Measurements from ENCODE around the gene ACER2.
"Not testable (repeated sequence)": the region's sequence is repeated elsewhere in the genome, so short reads cannot be mapped to it uniquely, and the experiment has no call there.

Gene ACER2

DNA sequence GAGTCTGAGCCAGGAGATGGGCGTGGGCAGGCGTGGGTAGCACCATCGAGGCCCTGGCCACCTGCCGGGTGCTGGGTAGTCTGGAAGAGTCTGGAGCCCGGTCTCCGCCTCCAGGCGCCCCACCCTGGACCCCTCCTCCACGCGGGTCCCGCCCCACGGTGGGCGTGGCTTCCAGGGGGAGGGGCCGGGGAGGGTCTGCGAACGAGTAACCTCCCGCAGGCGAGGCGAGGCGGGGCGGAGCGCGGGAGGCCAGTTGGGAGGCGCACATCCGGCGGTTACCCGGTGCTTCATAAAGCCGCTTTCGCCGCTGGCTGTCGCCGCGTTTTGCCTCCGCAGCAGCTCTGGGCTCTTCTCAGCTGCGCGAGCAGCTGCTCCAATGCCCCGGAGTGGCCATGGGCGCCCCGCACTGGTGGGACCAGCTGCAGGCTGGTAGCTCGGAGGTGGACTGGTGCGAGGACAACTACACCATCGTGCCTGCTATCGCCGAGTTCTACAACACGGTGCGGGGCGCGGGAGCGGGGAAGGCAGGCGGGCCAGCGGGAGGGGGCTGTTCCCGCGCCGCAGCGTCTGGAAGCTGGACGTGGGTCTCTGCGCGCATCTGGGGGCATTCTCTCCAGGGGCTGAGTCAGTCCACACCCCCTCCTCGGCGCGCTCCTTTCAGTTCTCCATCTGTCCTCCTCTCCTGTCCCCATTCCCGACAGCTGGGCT is at the start of gene ACER2:
Gene ACER2, plus strand, starts transcription at position 317 of the 708 bp plus-strand sequence. Its CDS starts 76 bp downstream, at position 393.
- peak; percentile 87 for DNase-seq

DNA sequence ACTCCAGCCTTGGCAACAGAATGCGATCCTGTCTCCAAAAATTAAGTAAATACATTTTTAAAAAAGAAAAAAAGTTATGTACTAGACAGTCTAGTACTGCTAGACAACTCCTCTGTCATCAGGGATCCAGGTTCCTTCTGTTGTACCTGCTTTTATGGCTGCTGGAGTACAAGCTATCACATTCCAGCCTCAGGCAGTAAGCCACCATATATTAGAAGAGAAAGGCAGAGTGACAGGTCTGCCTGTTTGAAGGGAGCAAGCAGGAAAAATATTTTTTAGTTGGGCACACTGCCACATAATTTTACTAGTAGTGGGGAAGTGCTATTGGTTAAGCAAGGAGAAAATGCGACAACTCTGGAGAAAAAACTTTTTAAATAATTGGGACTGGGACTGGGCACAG is 39.7 kb upstream of the ACER2 start:
- DNase-seq: no peak

DNA sequence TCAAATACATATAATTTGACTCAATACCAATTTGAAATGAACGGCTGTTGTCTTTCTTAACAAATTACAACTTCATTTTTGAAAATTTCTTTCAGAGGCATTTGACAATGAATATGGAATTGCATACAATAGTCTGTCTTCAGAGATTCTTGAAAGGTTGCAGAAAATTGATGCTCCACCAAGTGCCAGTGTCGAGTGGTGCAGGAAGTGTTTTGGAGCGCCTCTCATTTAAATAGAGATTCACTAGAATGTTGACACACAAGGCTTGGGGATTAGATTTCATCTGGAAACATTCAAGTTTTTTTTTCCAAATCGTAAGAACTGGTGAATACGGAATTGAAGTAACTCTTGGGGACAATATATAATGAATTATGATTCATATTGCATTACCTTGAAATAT is 36.9 kb upstream of the ACER2 start:
- no peak for DNase-seq

DNA sequence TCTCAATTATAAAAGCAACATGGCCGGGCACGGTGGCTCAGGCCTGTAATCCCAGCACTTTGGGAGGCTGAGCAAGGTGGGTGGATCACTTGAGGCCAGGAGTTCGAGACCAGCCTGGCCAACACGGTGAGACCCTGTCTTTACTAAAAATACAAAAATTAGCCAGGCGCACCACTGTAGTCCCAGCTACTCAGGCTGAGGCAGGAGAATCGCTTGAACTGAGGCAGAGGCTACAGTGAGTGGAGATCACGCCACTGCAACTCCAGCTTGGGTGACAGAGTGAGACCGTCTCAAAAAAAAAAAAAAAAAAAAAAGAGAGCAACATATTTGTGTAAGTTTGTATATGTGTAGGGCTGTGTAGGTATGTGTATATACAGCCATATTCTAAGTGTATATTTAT is 36.2 kb upstream of the ACER2 start:
- DNase-seq: no peak

DNA sequence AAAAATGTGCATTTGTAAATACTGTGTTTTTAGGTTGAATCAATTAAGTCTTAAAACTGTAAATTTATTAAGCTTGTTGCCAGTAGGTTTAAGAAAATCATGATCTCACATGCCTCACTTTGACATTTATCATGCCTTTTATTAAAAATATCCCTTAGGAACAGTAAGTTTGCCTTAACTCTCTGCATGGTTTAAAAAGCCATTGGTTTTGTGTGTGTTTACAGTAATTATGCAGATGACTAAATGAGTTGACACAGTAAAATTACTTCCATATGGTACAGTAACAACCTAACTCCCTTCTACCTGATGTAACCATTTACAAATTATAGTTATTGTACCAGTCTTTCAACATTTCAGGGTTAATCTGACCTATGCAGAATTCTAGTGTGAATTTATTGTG is 35.3 kb upstream of the ACER2 start:
- peak; percentile 20 for DNase-seq

DNA sequence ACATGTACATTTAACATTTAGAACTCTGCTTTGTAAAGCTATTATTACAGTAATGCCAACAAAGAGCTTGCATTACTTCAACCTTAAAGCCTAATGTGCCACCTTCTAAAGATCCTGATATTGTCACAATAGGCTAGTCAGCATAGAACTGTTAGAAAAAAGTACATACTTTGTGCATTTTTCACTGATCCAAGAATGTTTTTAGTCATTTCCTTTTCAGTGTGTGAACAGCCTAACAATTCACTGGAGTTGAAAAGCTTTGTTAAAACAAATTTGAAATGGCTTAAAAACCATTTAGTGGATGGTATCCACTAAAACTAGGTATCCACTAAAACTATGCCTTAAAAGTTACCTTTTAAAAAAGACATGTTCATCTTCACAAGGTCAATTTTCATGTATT is 33.3 kb upstream of the ACER2 start:
- DNase-seq: peak; percentile 42

DNA sequence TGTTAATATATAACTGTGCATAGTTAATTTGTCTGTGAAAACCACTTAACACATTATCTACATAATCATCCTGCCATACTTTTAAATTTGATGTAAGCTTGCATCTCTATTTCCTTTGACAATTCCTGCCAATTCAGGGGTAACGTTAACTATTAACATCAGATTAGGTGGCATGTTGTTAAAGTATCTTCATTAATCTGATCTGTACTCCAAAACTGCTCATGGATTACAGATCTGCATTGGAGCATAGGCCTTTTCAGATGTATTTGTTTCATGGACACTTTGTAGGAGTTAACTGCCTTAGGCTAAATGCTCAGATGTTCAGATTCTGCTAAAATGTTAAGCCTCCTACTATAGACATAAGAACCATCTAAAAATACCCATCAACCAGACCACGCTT is 31.9 kb upstream of the ACER2 start:
- DNase-seq: no peak

DNA sequence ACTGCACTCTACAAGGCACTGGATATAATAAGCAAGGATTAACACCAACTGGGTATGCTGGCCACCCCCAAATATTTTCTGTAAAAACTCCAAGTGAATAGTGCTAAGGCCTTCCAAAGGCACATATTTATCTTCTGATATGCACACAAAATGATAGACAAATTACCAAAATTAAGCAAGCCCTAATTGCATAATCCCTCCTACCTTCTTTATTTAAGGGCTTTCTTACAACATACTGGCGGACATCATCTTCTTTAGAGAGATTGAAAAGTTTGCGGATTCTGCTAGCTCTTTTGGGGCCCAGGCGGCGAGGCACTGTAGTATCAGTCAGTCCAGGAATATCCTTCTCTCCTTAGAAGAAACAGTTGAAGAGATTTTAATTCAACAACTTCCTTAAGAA is 30.6 kb upstream of the ACER2 start:
- DNase-seq: no peak

DNA sequence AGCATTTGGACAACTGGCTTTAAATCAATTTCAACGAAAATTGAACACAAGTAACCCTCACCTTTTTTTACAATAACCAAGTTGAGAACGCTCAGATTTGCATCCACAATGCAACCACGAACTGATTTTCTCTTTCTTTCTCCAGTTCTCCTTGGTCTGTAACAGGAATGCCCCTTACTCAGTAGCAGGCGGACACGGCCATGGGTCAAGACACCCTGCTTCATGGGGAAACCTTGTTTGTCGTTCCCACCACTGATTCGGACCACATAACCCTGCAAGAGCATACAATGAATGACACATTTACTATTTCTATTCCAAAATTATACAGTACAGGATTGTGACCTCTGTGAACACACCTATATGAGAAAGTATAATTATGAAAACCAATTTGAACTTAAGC is 30.2 kb upstream of the ACER2 start:
- DNase-seq: no peak

DNA sequence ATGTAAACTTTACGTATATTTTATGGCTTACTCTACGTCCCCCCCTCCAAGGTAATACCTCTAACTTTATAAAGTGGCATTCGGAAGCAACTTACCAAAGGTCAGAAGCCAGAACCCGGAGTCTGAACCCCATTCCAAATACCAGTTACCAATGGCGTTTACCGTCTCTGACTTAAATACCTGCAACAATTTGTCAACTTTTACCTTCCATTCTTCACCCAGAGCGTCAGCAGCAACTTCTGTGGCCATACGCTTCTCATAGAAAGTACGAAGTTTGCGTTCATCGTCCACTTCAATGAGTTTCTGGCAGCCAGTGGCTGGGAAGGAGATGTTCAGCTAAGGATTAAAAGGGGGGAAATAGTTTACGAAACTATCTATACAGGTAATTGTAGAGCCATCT is 29.5 kb upstream of the ACER2 start:
- no peak for DNase-seq

DNA sequence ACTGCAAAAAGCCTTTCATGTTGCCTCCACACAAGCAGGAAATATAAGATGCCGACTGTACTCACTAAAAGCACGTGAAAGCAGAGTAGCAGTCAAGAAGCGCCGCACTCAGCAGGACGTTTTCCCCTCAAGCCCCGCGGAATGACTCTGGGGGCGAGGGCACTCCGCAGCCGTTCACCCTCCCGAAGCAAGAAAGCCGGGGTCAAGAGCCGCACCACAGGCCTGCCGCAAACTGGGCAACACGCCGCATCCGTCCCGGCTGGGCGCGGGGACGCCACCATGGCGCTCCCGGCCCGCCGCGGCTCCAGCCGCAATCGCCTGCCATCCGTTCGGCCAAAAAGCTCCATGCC is 29.1 kb upstream of the ACER2 start:
- DNase-seq: peak; percentile 18

DNA sequence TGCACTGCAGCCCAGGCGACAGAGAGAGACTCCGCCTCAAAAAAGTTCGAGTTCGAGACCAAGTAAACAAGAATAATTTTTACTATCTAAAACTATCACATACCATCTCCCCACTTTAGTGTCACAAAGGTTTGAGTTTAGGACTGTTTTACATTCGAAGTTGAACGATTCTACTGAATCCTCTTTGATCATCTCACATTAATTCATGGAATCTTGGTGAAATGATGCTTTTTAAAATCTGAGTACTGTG is 28.1 kb upstream of the ACER2 start:
- no peak for DNase-seq

DNA sequence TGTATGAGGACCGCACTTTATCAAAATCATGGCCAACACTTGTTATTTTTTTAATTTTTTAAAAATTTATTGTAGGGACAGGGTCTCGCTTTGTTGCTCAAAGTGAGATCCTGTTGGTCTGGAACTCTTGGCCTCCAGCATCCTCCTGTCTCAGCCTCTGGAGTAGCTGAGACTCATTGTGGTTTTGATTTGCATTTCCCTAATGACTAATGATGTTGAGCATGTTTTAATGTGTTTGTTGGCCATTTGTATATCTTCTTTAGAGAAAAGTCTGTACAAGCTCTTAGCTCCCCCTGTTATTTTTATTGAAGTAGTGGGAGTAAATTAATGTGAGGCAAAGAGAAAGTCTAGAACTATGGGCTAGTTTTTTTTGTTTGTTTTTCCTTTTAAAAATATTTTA is 27.2 kb upstream of the ACER2 start:
- DNase-seq: no peak

DNA sequence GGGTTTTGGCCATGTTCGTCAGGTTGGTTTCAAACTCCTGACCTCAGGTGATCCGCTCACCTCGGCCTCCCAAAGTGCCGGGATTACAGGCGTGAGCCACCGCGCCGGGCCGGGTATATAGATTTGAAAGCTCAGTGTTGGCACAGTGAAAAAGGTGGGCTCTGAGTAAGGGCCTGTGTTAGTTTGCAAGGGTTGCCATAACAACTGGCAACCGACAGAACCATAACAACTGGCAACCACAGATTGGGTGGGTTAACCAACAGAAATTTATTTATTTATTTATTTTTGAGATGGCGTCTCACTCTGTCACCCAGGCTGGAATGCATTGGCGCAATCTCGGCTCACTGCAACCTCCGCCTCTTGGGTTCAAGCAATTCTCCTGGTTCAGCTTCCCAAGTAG is 23.6 kb upstream of the ACER2 start:
- DNase-seq: not testable (repeated sequence)

DNA sequence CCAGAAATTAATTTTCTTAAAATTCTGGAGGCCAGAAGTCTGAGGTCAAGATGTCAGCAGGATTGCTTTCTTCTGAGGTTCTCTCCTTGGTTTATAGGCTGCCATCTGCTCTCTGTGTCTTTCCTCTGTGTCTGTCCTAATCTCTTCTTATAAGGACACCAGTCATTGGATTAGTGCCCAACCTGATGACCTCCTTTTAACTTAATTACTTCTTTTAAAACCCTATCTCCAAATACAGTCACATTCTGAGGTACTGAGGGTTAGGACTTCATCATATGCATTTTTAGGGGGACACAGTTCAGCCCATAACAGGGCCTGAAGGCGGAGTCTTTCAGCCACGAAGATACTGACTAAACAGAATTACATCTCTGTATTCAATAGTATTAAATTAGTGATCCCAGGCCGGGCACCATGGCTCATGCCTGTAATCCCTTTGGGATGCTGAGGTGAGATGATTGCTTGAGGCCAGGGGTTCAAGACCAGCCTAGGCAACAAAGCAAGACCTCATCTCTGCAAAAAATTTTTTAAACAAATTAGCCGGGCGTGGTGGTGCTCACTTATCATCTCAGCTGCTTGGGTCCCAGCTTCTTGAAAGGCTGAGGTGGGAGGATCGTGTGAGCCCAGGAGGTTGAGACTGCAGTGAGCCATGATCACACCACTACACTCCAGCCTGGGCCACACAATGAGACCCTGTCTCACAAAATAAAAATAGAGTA is 22.9 kb upstream of the ACER2 start:
- no peak for DNase-seq

DNA sequence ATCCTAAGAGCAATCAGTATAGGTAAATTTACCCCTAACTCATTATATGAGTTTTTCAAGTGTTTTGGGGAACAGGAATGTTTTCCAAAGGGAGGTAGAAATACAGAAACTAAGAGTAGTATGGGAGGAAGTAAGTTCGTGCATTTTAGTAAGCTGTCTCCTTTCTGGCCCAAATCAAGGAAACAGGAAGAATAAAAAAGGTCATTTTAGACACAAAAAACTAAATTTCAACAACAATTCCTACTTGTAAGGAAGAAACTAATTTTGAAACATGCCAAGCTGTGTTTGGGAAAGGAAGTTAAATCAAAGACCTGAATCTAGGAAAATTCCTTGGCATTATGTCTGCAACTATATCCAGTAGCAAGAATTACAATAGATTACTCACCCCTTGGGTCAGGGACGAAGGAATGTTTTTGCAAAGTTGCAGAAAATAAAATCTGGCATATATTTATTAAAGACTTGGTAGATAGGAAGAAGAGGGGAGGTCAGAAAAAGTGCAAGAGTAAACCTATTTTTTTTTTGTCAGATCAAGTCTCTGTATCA is 22.2 kb upstream of the ACER2 start:
- no peak for DNase-seq

DNA sequence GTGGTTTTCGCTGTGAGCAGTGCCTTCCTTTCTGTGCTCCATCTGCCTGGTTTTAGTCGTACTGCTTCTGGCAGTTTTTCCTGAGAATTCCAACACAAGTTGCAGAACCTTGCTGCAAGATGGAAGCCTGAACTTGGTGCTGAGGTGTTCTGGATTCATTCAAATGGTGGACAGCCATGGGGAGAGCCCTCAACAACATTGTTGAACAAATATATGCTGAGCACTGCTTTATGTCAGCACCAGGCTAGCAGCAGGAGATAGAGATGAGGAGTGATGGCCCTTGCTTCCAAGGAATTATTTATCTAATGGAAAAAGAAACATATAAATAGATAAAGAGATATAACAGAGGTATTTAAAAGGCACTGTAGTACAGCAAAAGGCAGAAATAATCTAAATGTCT is 21.5 kb upstream of the ACER2 start:
- DNase-seq: no peak

DNA sequence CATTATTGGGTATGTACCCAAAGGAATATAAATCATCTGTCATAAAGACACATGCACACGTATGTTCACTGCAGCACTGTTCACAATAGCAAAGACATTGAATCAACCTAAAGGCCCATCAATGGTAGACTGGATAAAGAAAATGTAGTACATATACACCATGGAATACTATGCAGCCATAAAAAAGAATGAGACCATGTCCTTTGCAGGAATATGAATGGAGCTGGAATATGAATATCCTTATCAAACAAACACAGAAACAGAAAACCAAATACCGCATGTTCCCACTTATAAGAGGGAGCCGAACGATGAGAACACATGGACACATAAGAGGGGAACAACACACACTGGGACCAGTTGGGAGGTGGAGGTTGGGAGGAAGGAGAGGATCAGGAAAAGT is 19.3 kb upstream of the ACER2 start:
- DNase-seq: not testable (repeated sequence)

DNA sequence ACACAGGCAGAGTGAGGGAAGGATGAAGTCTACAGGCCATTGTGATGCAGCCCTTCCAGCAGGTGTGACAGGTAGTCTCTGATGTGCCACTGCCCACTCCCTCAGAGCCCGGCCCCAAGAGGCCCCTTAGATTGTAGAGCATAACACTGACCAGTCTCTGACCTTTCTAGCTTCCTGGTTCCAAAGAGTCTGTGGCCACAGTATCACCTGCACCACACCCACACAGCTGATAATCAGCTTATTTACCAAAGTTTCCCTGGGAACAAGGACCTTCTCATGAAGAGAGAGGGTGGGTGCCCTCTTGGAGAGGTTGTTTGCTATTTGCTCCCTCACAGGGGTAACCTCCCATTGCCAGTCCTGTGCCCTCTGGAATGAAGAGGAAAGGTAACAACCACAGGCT is 11.0 kb upstream of the ACER2 start:
- no peak for DNase-seq

DNA sequence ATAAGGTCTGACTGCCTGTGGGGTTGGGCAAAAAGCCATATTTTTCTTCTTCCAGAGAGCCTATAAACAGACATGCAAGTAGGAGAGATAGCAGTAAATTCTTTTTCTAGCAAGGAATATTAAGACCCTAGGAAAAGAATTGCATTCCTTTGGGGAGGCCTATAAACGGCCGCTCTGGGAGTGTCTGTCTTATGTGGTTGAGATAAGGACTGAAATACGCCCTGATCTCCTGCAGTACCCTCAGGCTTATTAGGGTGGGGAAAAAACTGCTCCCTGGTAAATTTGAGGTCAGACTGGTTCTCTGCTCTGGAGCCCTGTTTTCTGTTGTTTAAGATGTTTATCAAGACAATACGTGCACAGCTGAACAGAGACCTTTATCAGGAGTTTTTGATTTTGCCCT is 5.6 kb upstream of the ACER2 start:
- DNase-seq: not testable (repeated sequence)

DNA sequence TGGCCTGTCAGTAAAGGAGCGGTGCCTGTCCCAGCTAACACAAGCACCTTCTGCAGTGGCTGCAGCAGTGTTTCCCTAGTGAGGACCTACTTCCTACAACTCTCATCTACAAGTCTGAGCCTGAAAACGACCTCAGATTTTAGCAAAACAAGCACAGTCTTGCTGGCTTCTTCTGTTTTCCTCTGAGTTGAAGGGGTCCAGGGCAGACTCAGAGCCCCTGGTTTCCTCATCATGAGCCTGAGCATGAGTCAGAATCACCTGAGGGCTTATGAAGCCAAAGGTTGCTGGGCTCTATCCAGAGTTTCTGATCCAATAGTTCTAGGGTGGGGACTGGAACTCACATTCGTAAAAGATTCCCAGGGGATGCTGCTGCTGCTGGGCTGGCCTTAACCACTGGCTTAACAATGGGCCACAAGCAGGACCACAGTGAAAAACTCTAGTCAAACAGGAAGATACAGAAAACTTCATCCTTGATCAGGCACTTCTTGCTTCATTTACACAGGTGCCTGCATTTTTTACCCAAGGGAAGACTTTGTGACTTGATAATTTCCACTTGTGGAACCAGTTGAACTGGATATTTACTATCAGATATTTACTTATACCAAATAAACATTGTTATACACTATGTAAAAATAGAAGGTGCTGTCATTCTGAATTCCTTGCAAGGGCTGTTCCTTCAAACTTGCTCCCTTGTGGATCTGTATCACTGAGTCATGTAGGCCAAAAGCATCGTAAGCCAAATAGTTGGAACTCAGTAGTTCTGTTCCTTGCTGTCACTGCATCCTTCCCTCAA is 4.3 kb upstream of the ACER2 start:
- no peak for DNase-seq

DNA sequence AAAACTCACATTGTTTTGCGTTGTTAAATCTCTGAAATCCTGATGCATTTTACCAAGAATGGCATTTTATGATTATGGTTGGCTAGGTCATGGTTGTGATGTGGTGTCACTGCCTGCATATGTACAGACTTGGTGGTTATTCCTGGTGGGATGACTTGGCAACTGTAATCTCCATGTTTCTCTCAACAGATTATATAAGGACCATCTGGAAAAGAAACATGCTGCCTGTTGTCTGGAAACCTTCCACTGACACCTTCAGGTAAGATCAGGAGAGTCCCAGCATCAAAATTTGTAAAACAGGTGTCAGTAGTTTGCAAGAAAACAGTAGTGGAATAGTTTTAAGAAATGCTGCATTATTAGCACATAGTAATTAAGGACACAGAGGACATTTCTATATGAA is 3.0 kb upstream of the ACER2 start:
- DNase-seq: no peak

DNA sequence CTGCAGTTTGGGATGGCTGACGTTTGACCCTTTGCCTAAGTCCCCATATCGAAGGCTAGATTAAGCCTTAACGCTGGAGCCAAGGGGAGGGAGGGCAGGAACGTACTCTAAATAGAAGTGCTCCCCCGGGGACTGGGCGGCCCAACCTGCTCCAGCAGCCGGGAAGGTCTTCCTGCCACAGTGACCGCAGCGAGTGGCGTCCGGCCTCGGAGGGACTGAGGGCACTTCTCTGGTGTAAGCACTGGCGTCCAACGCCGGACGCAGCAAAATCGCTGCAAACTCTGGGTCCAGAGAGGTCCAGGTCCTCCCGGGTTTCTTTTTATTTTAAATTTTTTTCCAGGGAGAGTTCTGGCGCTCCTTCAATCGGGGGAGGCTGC is 505 bp upstream of the ACER2 start:
- no peak for DNase-seq

Data from fibroblast of skin of right quadriceps (primary cell).